Loucy (cell line): Measurements from ENCODE around the gene THADA.

Experiments
- H2AFZ ChIP-seq: fragments of 200-600 bp; sonication (generic); 2 replicates; pipeline ENCODE4 v1.6.0; 2016; ENCODE audit warnings: antibody characterized with exemption, mild to moderate bottlenecking, low read length, moderate library complexity
- H3F3A ChIP-seq: fragments of 200-600 bp; 2 replicates; pipeline ENCODE4 v1.6.0; 2016; ENCODE audit warnings: antibody characterized with exemption, low read depth, mild to moderate bottlenecking
- H3K27me3 ChIP-seq: fragments of 200-600 bp; sonication (generic); 2 replicates; pipeline ENCODE4 v1.6.1; 2014; ENCODE audit warnings: low read length, mild to moderate bottlenecking; ENCODE audit not compliant: insufficient read depth, poor library complexity, severe bottlenecking
- H3K36me3 ChIP-seq: fragments of 200-600 bp; sonication (generic); 2 replicates; pipeline ENCODE4 v1.6.1; 2016; ENCODE audit warnings: low read length; ENCODE audit not compliant: insufficient read depth
- H3K4me1 ChIP-seq: fragments of 200-600 bp; sonication (generic); 2 replicates; pipeline ENCODE4 v1.5.1; 2014; ENCODE audit warnings: low read length, mild to moderate bottlenecking; ENCODE audit not compliant: insufficient read depth, poor library complexity, severe bottlenecking
- H3K4me2 ChIP-seq: fragments of 200-600 bp; sonication (generic); 2 replicates; pipeline ENCODE4 v1.6.0; 2014; ENCODE audit warnings: antibody characterized with exemption, low read length, low read depth, mild to moderate bottlenecking; ENCODE audit not compliant: poor library complexity, severe bottlenecking
- H3K4me3 ChIP-seq: fragments of 200-600 bp; sonication (generic); 2 replicates; pipeline ENCODE4 v1.5.1; 2014; ENCODE audit warnings: low read length, mild to moderate bottlenecking, mixed read lengths; ENCODE audit not compliant: poor library complexity, severe bottlenecking
- H3K79me2 ChIP-seq: fragments of 200-600 bp; sonication (generic); 2 replicates; pipeline ENCODE4 v1.6.1; 2014; ENCODE audit warnings: low read length; ENCODE audit not compliant: insufficient read depth
- H3K9ac ChIP-seq: fragments of 200-600 bp; sonication (generic); 2 replicates; pipeline ENCODE4 v1.6.0; 2014; ENCODE audit warnings: mild to moderate bottlenecking, low read depth, low read length, moderate library complexity; ENCODE audit not compliant: poor library complexity, severe bottlenecking
- H3K9me2 ChIP-seq: fragments of 200-600 bp; sonication (generic); replicated peaks from 2 replicates; pipeline ENCODE4 v1.6.1; 2016; ENCODE audit warnings: low read depth, low read length, mixed read lengths
- H3K9me3 ChIP-seq: fragments of 200-600 bp; sonication (generic); 2 replicates; pipeline ENCODE4 v1.6.1; 2014; ENCODE audit warnings: mild to moderate bottlenecking, antibody characterized with exemption, low read length, low read depth; ENCODE audit not compliant: insufficient read depth
- H4K20me1 ChIP-seq: fragments of 200-600 bp; sonication (generic); 2 replicates; pipeline ENCODE4 v1.6.0; 2014; ENCODE audit warnings: antibody characterized with exemption, low read length, mild to moderate bottlenecking; ENCODE audit not compliant: insufficient read depth, poor library complexity, severe bottlenecking
- CTCF ChIP-seq: fragments of 200-600 bp; sonication (generic); conservative IDR thresholded peaks from 2 replicates; pipeline ENCODE4 v1.5.1; 2014; ENCODE audit warnings: mild to moderate bottlenecking, antibody characterized with exemption, low read length
- EZH2phosphoT487 ChIP-seq: fragments of 200-600 bp; IDR thresholded peaks from 2 replicates; pipeline ENCODE4 v1.6.1; 2018; ENCODE audit warnings: antibody characterized with exemption, mild to moderate bottlenecking, moderate library complexity, borderline replicate concordance

Gene THADA

GRCh38 chr2:43478412-43479086 lies 117.3 kb downstream of the THADA start:
- no peaks in the 10 kb centered on the region for H4K20me1 ChIP-seq
- no peak overlapping the region for H3K4me2 ChIP-seq
- peaks cover 5% of the 10 kb centered on the region; the same call in 1 of the 2 replicates for H3K36me3 ChIP-seq
- no peaks in the 10 kb centered on the region for H3K9me2 ChIP-seq
- H3K4me3 ChIP-seq = no peak overlapping the region
- H3F3A ChIP-seq = no peaks in the 10 kb centered on the region
- H3K9me3 ChIP-seq = no peaks in the 10 kb centered on the region
- H3K4me1 ChIP-seq = no peaks in the 10 kb centered on the region
- H3K79me2 ChIP-seq = no peaks in the 10 kb centered on the region
- no peaks in the 10 kb centered on the region for H3K27me3 ChIP-seq
- no peak for TF ChIP-seq CTCF
- no peak for TF ChIP-seq EZH2phosphoT487
- no peak overlapping the region for H2AFZ ChIP-seq
- H3K9ac ChIP-seq = no peak overlapping the region

- Histone ChIP-seq H4K20me1 (no peaks in the 10 kb centered on the region), H3K36me3 (peaks cover 5% of the 10 kb centered on the region; the same call in 1 of the 2 replicates), H3F3A (no peaks in the 10 kb centered on the region), H3K79me2 (no peaks in the 10 kb centered on the region), H3K9me3 (no peaks in the 10 kb centered on the region), H3K4me1 (no peaks in the 10 kb centered on the region), H3K4me2 (no peak overlapping the region), H3K9me2 (no peaks in the 10 kb centered on the region), H3K9ac (no peak overlapping the region), H3K4me3 (no peak overlapping the region), H3K27me3 (no peaks in the 10 kb centered on the region), H2AFZ (no peak overlapping the region)
- TF ChIP-seq EZH2phosphoT487 (no peak), CTCF (no peak)
Measured at GRCh38 chr2:43475922-43476321, 119.9 kb downstream of the THADA start.

- Histone ChIP-seq H3K9me2 (no peaks in the 10 kb centered on the region), H3K36me3 (peaks cover 5% of the 10 kb centered on the region; the same call in 1 of the 2 replicates), H3K4me2 (no peak overlapping the region), H3F3A (no peaks in the 10 kb centered on the region), H3K4me3 (no peak overlapping the region), H3K27me3 (no peaks in the 10 kb centered on the region), H4K20me1 (no peaks in the 10 kb centered on the region), H3K79me2 (no peaks in the 10 kb centered on the region), H2AFZ (no peak overlapping the region), H3K9ac (no peak overlapping the region), H3K4me1 (no peaks in the 10 kb centered on the region), H3K9me3 (no peaks in the 10 kb centered on the region)
- TF ChIP-seq EZH2phosphoT487 (no peak), CTCF (no peak)
Measured at GRCh38 chr2:43475137-43475846, 120.5 kb downstream of the THADA start.
